SIG-M5 (cell line): Measurements from ENCODE around the gene ZNF587B.
"Not testable (repeated sequence)": the region's sequence is repeated elsewhere in the genome, so short reads cannot be mapped to it uniquely, and the experiment has no call there.

Experiments
- DNase-seq: peaks from one replicate; lab custom pipeline; 2025; lab: John Stamatoyannopoulos, UW

The ZNF587B gene

DNA sequence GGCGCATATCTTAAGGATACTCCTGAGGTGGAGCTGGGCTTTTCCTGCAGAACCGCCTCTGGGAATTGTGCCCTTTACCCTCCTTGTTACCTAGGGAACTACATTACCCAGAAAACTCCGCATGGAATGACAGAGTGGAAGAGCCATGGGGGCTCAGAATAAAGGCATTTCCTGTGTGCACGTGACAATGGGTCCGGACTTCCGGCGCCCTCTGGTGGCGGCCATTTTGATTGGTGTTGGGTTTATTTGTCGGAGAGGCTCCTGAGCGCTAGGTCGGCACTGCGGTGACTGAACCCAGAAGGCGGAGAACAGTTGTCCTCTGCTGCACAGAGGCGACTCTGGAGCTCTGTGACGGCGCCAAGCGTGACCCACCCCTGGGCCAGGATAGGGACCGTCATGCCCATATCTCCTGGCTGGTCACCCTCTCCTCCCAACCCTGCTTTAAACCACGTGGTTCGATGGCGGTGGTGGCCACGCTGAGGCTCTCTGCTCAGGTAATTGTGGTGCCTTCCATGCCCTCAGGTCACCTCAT, at the start of gene ZNF587B:
ZNF587B (plus strand) TSS at position 229 of the 532 bp plus-strand sequence; CDS start at position 459, 230 bp downstream.
- DNase-seq: no peak

DNA sequence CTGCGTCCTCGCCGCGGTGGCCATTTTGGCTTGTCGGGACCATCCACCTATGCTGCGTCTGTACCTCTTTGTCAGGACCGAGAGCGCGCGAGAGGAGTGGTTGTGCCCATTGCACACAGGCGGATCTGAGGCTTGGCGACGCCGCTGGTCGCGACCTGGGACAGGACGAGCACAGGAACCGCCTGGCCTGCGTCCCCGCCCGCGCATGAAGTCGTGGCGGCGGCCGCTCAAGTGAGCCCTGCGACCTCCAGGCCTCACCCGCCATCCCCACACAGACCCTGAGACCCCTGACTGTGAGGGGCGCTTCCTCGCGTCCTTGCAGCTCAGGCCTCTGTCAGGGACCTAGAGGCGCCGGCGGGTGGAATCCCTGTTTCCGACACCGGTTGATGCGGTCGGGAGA, 43.8 kb upstream of the ZNF587B start:
- DNase-seq: no peak

DNA sequence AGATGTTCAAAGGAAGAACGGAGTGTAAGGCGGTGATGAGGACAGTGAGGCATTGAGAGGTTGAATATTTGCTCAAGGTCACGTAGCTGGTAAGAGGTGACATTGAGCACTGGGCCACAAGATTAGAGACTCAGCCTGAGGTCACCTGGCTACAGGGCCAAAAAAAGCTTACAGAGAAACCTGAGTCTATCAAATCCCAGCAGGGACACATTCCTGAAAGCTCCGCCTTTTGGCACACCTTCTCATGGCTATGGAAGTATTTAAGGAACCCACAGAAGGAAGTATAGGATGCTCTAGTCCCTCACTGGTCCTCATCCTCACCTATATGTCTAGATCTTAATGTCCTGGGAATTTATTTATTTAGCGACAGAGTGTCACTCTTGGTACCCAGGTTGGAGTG, 43.2 kb upstream of the ZNF587B start:
- DNase-seq: no peak

DNA sequence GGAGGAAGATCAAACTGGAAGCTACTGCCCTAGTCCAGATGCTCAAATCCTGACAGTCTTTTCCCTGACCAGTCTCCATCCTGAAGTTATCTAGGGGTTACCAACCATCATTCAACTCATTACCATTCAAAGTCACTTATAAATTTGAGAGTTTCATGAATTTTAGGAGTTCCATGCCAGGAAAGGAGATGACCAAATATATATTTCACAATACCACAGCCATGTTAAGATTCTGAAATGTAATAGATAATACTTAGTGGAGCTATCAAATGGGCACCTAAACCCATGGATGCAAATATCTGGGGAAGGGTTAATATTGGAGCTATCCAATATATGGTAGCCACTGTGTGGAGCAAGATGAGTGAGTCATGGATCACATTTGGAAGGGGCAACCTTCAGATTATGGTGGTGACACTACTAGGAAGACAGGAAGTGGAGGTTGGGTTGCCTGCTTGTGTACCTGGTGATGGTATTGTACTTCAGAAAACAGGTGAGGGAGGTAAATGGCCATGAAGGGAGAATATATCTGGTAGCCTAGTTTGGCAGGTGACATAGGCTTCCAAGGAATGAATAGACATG, 41.9 kb upstream of the ZNF587B start:
- no peak for DNase-seq

DNA sequence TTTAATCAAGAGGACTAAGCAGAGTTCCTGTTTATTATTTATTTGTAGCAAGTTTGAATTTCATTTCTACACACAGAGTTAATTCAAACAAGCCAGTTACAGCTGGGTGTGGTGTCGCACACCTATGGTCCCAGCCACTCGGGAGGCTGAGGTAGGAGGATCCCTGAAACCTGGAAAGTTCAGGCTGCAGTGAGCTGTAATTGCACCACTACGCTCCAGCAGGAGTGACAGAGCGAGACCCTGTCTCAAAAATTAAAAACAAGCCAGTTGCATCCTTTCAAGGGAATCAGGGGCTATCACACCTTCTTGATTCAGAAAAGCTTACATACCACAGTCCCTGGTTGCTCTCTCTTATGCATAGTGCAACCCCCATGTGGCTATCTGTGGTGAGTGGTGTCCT, 40.8 kb upstream of the ZNF587B start:
- no peak for DNase-seq

DNA sequence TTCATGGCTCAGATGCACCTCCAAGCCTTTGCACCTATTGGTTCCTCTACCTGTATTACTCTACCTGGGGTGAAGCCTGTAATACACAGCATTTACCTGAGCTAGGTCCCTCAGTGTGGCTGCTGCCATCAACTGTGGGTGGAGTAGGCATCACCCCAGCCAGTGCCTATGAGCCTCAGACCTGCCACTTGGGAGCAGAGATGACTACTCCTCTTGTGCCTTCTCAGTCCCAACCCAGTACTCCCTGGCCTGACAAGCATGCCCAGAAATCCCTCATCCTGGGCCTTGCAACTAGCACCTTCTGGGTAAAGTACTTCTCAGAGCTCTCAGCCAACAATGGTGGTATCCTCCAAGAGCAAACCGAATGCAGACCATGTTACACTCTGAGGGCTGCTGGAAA, 33.5 kb upstream of the ZNF587B start:
- not testable (repeated sequence) for DNase-seq

DNA sequence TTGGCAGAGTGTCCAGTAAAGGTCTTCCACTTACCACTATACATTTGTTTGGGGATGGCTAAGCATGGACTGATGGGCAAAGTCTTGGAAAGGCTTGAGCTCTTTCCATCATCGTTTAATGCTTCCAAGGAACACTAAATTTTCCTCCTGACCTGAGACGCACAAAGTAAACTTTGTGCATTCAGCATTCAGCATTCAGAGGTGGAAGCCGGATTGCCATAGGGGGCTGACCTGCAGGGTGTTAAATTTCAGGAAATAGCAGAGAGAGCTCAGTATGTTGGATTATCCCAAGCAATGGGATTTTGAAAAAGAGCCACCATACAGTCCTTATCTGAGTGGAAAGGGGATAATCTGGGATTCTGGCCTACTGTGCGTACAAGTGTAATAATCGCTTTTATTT, 29.4 kb upstream of the ZNF587B start:
- DNase-seq: no peak

DNA sequence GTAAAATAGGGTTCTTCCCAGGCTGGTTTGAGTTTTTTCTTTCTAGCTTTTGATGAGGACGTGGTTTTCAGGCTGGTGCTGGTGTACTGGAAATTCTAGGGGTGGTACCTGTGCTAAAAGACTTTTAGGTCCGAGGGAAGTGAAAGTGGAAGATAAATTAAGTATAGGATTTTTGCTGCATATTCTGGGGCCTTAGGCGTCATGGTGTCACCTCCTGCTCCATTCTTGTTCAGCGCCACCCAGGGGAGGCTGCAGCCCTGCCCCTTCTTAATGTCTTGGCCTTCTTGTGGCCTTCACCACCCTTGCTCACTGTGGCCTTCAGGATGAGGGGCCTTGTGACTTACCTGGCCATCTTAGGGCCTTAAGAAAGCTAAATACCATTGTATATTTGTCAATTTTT, 27.8 kb upstream of the ZNF587B start:
- no peak for DNase-seq

DNA sequence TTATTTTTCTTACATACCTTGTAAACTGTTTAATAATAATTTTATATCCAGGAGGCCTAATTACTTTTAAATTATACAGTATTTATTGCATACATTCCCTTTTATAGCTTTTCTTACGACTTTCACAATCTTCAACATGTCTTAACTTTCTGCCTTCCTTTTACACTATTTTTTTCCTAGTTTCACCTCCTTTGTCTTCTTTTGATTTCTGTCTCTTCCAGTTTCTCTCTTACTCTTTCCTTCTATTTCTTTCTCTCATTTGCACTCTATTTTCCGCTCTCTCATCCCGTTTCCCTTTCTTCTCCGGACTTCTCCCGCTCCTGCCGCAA, 26.9 kb upstream of the ZNF587B start:
- no peak for DNase-seq

DNA sequence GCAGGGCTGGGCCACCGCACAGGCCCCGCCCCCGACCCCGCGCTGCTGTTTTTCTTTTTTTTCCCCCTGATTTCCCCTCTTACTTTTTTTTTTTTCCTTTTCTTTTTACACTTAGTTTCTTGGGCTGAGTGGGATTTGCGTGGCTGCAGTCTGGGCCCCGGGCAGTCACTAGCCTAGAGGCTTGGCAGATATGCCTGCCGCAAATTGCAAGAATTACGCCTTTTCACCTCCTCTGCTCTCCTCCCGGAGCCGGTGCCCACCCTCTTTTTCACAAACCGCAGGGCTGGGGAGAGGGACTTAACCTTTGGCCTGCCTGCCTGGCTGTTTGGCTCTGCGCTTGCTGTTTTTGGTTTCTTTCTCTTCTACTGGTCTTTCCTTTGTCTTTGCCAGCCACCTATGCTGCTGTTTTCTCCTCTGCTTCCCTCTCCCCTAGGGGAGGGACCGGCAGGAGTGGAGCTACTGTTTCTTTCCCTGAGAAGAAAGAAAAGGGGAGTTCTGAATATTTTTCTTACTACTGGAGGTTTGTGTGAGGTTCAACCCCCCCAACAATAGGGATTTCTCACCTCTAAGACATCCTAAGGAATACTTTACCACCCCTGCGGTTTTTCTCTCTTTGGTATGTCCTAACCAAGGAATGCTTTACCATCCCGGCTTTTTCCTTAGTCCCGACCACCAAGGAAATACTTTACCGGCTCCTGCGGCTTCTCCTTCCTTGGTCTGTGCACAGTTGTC, 26.3 kb upstream of the ZNF587B start:
- DNase-seq: no peak

DNA sequence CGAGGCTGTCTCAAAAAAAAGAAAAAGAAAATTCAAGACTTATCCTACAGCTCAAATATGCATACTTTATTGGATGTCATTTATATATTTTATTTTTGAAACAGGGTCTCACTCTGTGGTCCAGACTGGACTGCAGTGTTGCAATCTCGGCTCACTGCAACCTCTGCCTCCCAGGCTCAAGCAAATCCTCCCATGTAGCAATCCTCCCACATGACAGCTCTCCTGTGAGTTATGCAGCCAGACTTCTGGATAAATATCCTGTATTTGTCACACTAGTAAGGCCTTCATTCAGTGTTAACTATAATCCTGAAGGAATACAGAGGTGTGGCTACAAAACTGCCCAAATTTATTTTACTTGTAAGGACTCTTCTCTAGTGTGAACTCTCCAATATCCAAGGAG, 22.6 kb upstream of the ZNF587B start:
- DNase-seq: no peak

DNA sequence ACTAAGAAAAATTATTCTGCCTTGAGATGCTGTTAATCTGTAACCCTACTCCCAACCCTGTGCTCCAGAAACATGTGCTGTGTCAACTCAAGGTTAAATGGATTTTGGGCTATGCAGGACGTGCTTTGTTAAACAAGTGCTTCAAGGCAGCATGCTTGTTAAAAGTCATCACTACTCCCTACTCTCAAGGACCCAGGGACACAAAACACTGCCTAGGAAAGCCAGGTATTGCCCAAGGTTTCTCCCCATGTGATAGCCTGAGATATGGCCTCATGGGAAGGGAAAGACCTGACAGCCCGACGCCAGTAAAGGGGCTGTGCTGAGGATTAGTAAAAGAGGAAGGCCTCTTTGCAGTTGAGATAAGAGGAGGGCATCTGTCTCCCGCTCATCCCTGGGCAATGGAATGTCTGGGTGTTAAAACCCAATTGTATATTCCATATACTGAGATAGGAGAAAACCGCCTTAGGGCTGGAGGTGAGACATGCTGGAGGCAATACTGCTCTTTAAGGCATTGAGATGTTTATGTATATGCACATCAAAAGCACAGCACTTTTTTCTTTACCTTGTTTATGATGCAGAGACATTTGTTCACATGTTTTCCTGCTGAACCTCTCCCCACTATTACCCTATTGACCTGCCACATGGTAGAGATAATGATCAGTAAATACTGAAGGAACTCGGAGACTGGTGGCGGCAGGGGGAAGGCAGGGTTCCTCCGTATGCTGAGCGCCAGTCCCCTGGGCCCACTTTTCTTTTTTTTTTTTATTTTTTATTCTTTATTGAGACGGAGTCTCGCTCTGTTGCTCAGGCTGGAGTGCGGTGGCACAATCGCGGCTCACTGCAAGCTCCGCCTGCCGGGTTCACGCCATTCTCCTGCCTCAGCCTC, 19.4 kb upstream of the ZNF587B start:
- not testable (repeated sequence) for DNase-seq

DNA sequence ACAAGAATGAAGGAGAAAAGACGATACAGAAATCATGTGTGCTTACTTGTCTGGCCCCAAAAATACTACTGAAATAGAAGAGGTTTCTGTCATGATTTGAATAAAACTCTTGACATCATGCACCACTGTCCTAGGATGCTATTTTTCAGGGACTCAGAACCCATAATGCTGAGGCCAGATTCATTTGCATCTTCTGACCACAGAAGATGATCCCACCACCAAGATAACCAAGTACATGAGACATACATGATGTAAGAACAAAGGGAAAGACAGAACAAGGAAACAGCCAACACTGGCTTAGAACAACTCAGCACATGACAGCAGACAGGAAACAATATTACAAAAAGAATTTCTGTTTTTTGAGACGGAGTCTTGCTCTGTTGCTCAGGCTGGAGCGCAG, 17.9 kb upstream of the ZNF587B start:
- DNase-seq: no peak

DNA sequence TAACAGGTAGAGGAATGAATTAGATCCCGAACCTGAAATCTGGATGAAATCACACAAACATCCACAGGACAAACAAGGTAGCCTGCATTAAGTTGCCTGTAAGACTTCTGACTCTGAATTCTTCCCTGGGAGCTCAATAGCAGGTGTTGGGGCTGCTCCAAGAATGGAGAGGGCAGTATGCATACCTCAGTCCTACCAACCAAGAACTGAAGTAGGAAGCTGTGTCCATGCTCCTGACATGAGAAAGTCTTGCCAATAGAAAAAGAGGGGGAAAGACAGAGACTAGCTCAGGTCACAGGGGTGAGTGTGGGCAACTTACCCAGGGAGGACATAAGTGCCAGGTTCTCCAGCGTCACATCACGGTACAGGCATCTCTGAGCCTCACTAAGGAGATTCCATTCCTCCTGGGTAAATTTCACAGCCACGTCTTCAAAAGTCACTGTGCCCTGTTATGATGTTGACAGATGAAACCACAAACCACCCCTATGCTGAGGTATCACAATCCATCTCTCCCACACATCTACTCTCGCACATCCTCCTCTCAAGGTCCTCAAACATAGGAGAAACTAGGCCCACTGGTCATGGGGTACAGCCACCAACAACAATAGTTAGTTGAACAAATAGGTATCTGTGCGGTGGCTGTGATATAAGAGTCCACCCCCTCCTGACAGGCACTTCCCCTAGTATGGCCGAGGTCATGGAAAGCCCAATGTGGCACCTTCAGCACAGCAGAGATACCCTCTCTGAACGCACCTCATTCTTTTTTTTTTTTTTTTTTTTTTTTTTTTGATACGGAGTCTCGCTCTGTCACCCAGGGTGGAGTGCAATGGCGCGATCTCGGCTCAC, 16.9 kb upstream of the ZNF587B start:
- DNase-seq: not testable (repeated sequence)

DNA sequence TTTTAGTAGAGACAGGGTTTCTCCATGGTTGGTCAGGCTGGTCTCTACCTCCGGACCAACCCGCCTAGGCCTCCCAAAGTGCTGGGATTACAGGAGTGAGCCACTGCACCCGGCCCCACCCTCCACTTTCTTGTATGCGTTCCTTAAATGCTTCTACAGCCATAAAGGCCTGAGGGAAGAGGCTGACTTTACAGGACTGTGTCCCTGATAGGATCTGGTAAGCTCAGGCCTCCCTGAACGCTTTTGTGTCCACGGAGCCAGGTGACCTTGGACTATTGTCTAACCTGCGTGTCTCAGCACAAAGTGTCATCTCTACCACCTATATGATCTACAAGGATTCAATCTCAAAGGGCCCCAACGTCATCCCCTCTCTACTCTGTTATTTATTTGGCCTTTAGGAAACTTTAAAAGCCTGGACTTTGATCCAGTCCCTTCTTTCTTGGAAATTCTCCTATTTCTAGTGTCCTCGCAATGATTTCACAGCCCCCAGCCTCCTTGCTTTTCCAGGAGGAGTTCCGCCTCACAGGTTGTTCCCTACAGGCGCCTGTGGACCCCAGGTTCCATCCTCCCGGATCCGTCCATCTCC, 16.1 kb upstream of the ZNF587B start:
- no peak for DNase-seq

DNA sequence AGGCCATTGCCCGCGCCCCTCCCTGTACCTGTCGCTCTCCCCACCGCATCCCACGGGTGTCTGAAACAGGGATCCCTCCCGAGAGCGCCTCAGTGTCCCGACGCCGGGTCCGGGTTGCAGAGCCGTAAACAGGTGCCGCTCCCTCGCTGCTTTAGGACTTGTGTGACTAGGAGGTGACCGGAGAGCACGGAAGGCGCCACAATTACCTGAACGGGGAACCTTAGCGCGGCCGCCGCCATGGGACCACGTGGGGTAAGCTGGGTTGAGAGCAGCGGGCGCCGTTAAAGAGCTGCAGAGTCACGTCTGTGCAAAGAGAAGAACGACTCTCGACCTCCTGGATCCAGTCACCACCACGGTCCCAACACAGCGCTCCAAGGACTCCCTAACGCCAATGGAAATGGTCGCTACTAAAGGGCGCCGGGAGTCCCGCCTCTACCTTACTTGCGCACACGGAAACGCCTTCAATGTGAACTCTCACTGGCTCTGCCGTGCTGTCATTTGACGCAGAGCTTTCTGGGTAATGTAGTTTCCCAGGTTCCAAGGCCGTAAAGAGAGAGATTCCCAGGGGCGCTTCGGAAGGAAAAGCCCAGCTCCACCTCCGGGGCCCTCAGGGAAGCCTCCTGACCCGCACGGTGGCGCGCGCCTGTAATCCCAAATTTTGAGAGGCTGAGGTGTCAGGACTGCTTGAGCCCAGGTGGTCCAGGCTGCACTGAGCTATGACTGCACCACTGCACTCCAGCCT, 15.4 kb upstream of the ZNF587B start, which contains the start of gene ZNF552:
ZNF552 (minus strand) TSS at position 409 of the 742 bp plus-strand sequence; CDS start at position 239, 170 bp downstream.
- peak; percentile 69 for DNase-seq

DNA sequence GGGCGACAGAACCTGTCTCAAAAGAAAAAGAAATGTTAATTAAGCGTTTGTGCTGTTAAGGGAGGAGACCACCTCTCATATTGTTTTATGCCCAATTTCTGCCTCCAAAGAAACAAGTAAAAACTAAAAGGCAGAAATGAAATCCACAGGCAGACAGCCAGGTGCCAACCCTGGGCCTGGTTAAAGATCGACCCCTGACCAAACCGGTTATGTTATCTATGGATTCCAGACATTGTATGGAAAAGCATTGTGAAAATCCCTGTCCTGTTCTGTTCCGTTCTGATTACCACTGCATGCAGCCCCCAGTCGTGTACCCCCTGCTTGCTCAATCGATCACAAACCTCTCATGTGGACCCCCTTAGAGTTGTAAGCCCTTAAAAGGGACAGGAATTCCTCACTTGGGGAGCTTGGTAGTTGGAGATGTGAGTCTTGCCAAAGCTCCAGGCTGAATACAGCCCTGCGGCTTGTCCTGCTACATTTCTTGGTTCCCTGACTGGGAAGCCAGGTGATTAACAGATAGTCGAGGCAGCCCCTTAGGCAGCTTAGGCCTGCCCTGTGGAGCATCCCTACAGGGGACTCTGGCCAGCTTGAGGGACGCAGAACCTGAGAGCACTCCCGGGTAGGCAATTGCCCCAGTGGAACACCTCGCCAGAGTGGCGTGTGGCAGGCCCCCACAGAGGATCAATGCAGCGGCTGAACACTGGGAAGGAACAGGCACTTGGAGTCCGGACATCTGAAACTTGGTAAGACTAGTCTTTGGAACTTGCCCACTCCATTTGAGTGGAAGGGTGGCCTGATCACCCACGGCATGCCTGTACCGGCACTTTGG, 14.6 kb upstream of the ZNF587B start:
- no peak for DNase-seq

DNA sequence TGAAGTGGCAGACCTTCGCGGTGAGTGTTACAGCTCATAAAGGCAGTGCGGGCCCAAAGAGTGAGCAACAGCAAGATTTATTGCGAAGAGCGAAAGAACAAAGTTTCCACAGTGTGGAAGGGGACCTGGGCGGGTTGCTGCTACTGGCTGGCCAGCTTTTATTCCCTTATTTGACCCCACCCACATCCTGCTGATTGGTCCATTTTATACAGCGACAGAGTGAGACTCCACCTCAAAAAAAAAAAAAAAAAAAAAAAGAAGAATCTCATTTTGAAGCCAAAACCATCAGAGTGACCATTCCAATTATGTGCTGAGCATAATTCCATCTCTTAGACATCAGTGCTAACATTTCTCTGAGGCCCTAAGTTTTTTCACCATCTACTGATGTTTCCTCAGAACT, 13.4 kb upstream of the ZNF587B start:
- no peak for DNase-seq

DNA sequence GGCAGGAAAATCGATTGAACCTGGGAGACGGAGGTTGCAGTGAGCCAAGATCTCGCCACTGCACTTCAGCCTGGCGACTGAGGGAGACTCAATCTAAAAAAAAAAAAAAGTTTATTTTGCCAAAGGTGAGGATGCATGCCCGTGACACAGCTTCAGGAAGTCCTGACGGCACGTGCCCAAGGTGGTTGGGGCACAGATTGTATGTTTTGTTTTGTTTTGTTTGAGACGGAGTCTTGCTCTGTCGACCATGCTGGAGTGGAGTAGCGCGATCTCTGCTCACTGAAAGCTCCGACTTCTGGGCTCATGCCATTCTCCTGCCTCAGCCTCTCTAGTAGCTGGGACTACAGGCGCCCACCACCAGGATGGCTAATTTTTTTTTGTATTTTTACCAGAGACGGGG, 12.1 kb upstream of the ZNF587B start:
- DNase-seq: no peak

DNA sequence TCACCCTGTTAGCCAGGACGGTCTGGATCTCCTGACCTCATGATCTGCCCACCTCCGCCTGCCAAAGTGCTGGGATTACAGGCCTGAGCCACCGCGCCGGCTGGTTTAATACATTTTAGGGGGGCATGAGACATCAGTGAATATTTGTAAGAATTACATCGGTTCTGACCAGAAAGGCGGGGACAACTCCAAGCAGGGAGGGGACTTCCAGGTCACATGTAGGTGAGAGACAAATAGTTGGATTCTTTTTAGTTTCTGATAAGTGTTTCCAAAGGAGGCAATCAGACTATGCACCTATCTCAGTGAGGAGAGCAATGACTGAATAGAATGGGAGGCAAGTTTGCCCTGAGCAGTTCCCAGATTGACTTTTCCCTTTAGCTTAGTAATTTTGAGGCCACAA, 11.7 kb upstream of the ZNF587B start:
- DNase-seq: no peak
